ENCODE measurements around the gene TNNI3K. TPM values are rescaled to one million over a fixed set of nuclear protein-coding genes. Genes with fewer than 3 reads are reported as not detected.

The TNNI3K gene
- total and polyA plus RNA-seq, 9 of the 15 experiments (the other 6 are each of a cell fraction or from before 2014, with no cell fraction given) = 0.21 to 0.53 (median 0.32) TPM; not detected in 5

DNA sequence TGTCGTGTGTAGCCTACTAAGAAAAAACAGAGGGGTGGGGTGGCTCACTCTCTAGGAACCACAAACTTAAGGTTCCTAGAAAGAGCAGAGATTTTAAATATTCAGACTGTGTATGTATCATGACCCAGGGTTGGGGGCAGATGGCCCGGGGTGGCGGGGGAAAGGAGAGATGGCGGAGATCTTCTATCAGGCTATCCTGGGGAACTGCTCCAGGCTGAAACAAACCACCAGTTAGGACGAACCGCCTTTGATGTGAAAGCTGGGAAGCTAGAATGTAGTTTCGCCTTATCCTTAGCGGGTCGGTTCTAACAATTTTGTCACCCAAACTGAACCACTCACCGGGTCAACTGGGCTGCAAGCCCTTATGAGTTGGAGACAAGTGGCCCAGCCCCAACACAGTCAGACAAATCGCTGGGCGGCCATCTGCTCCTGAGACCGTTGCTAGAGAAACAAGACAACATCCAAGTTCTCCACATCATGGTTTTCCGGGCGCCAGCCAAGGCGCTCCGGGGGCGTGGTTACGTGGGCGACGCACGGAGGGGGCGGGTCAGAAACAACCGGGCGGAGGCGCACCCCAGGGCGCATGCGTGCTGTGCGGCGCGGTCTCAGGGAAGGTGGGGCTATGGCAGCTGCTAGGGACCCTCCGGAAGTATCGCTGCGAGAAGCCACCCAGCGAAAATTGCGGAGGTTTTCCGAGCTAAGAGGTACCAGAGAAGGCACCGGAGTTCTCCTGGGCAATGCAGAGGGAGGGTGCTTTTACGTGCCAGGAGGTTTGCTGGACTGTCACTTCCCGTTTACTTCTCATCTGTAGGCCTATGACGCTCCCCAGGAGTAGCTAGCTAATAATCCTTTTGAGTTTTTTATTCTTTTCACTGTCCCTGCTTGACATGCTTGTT is 37.3 kb upstream of the TNNI3K start, which contains the start of the genes FPGT and LRRIQ3 (continued):
- TF ChIP-seq ZFX (CRISPR knock-in tag; IDR thresholded peaks at IDR 0.05) (peak; percentile 85), ZNF121 (CRISPR knock-in tag; conservative IDR thresholded peaks at IDR 0.05) (no peak), TAF15 (IDR thresholded peaks at IDR 0.05; ENCODE audit: low read depth, low read length) (no peak), PKNOX1 (IDR thresholded peaks at IDR 0.05) (no peak), SPI1 (IDR thresholded peaks at IDR 0.05; ENCODE audit: borderline replicate concordance, low read depth, low read length) (peak; percentile 70), HDGF (IDR thresholded peaks at IDR 0.05) (no peak), ZNF830 (CRISPR knock-in tag; IDR thresholded peaks at IDR 0.05) (no peak), BRD9 (IDR thresholded peaks at IDR 0.05; ENCODE audit: low read depth, partially characterized antibody) (no peak), L3MBTL2 (IDR thresholded peaks at IDR 0.05) (peak; percentile 38; the same call in 1 of the 2 replicates), MTA3 (IDR thresholded peaks at IDR 0.05; ENCODE audit: borderline replicate concordance) (peak; percentile 60; the same call in 1 of the 2 replicates), MCM3 (IDR thresholded peaks at IDR 0.05) (no peak), ADNP (tag; IDR thresholded peaks at IDR 0.05) (no peak), GTF2E2 (tag; IDR thresholded peaks at IDR 0.05) (no peak), MEF2D (tag; conservative IDR thresholded peaks at IDR 0.05; ENCODE audit: low read depth) (no peak), ETS1 (conservative IDR thresholded peaks at IDR 0.05; ENCODE audit: control insufficient read depth, low read depth, low read length) (no peak), NR2F6 (CRISPR knock-in tag; IDR thresholded peaks at IDR 0.05) (no peak), ETV6 (IDR thresholded peaks at IDR 0.05; ENCODE audit: borderline replicate concordance in 1 of 2, low read depth in 2 of 2, low read length in 1 of 2) (no peak), ETV6 (CRISPR knock-in tag; IDR thresholded peaks at IDR 0.05; ENCODE audit: borderline replicate concordance) (no peak), STAT6 (CRISPR knock-in tag; IDR thresholded peaks at IDR 0.05) (no peak), ATF1 (CRISPR knock-in tag; IDR thresholded peaks at IDR 0.05) (no peak), ATF1 (tag; IDR thresholded peaks at IDR 0.05) (peak; percentile 70; the same call in 1 of the 2 replicates), HDAC3 (IDR thresholded peaks at IDR 0.05; ENCODE audit: borderline replicate concordance, partially characterized antibody) (peak; percentile 76), ASH1L (IDR thresholded peaks at IDR 0.05; ENCODE audit: borderline replicate concordance, low read depth, partially characterized antibody) (no peak), ZZZ3 (IDR thresholded peaks at IDR 0.05) (no peak), PPARD (CRISPR knock-in tag; IDR thresholded peaks at IDR 0.05) (no peak), PHF8 (IDR thresholded peaks at IDR 0.05; ENCODE audit: borderline replicate concordance, low read length) (peak; percentile 87; the same call in 1 of the 2 replicates)

Measured in K562 (cell line).